ENCODE results near the gene CNTF.

DNA sequence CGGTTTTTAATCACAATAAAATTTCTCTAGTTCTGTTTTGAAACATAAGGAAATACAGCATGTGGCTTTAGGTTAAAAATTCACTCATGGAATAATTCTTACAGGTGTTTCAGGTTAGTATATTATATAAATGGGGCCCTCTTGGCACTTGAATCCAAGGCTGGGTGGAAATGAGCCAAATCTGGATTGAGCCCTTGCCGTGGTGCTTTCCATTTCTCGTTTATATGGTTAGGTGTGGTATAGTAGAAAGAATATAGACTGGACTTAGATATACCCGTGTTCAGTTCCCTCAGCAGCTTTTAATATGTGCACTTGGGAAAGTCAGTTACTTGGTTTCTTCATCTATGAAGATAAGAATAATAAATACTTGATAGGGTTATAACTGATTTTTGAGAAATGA lies 27.6 kb upstream of the CNTF start:
- TF ChIP-seq EZH2 (IDR thresholded peaks at IDR 0.05) (no peak), POLR2AphosphoS5 (IDR thresholded peaks at IDR 0.05; ENCODE audit: borderline replicate concordance, low read depth, low read length) (no peak), FOXP2 (optimal IDR thresholded peaks at IDR 0.05; ENCODE audit: control extremely low read depth, extremely low read length, insufficient read depth) (no peak)

Data from SK-N-MC (cell line).